Central memory CD8-positive, alpha-beta T cell (primary cell): ENCODE results near the gene LRPAP1.

Experiments used
- ATAC-seq: fragments of 150-1000 bp; cut with Tn5 transposase; replicated peaks from 2 replicates; pipeline ENCODE4 v1.10.0; 2022; ENCODE audit warnings: mild to moderate bottlenecking, moderate FRiP score, moderate number of reproducible peaks; ENCODE audit not compliant: poor library complexity, severe bottlenecking; ENCODE audit errors: extremely low read depth
- DNase-seq, 2 donors: peaks; one replicate each; pipeline ENCODE4 v3.0.0; 2021; ENCODE audit warnings: low spot score in 2 of 2
- H3K27ac Mint-ChIP-seq: one replicate; pipeline ENCODE4 v1.8.0; 2022; ENCODE audit warnings: low read depth, mild to moderate bottlenecking, moderate library complexity, mixed read lengths
- H3K27me3 Mint-ChIP-seq: one replicate; pipeline ENCODE4 v1.8.0; 2022; ENCODE audit warnings: mixed read lengths
- H3K36me3 Mint-ChIP-seq: one replicate; pipeline ENCODE4 v1.8.0; 2022; ENCODE audit warnings: mild to moderate bottlenecking, moderate library complexity, mixed read lengths; ENCODE audit not compliant: insufficient read depth
- H3K4me1 Mint-ChIP-seq: one replicate; pipeline ENCODE4 v1.8.0; 2022; ENCODE audit warnings: mixed read lengths
- H3K4me3 Mint-ChIP-seq: one replicate; pipeline ENCODE4 v1.8.0; 2022; ENCODE audit warnings: mild to moderate bottlenecking, moderate library complexity, mixed read lengths
- H3K9me3 Mint-ChIP-seq: one replicate; pipeline ENCODE4 v1.8.0; 2022; ENCODE audit warnings: mixed read lengths

LRPAP1 gene

DNA sequence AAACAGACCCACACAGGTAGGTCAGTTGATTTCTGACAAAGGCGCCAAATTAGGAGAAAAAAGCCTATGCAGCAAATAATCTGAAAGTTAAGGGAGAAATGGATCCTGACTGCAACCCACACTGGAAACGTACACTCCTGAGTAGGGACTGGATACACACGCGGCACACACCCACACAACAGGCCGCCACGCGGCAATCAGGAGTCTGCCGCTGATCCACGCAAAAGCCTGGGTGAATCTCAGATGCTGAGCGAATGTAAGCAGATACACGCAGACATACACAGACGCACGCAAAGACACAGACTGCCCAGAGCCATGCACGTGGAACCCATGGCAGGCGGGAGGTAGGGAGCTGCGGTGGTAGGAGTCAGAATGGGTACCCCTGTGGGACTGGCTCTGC is 21.7 kb downstream of the LRPAP1 start:
- peaks cover 7% of the 10 kb centered on the region for H3K4me1 Mint-ChIP-seq

DNA sequence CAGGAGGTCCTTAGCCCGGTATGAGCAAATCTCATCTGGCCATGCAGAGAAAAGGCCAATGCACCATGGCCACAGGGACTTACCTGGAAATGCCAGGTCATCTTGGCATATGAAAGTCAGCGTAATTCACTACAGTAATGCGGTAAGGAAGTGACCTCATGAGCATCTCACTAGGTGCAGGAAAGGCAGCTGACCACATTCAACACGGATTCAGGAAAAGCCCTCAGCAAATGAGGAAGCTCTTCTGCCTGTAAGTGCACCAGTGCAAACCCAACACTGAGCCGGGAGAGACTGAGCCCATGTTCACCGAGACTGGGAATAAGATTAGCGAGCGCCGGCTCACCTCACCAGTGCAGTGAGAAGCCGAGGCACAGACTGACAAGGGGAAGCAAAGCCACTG is 23.7 kb downstream of the LRPAP1 start:
- H3K4me3 Mint-ChIP-seq = no peak overlapping the region
- no peak overlapping the region for H3K27ac Mint-ChIP-seq
- DNase-seq (no peak), ATAC-seq (no peak)
- H3K27me3 Mint-ChIP-seq = no peaks in the 10 kb centered on the region
- H3K4me1 Mint-ChIP-seq = peaks cover 11% of the 10 kb centered on the region
- H3K9me3 Mint-ChIP-seq = no peaks in the 10 kb centered on the region
- peaks cover 47% of the 10 kb centered on the region for H3K36me3 Mint-ChIP-seq

More for the DNA sequence above, 21.7 kb downstream of the LRPAP1 start:
- Mint-ChIP-seq H3K4me3 (no peak overlapping the region), H3K9me3 (no peaks in the 10 kb centered on the region), H3K27me3 (no peaks in the 10 kb centered on the region), H3K36me3 (peaks cover 47% of the 10 kb centered on the region), H3K27ac (no peak overlapping the region)
- DNase-seq = no peak
- ATAC-seq = no peak

GRCh38 chr4:3505231-3505630 is 27.0 kb downstream of the LRPAP1 start:
- DNase-seq (no peak), ATAC-seq (no peak)
- no peaks in the 10 kb centered on the region for H3K27me3 Mint-ChIP-seq
- peaks cover 33% of the 10 kb centered on the region for H3K36me3 Mint-ChIP-seq
- no peaks in the 10 kb centered on the region for H3K9me3 Mint-ChIP-seq
- no peak overlapping the region for H3K27ac Mint-ChIP-seq
- no peak overlapping the region for H3K4me3 Mint-ChIP-seq
- H3K4me1 Mint-ChIP-seq = peaks cover 16% of the 10 kb centered on the region

- Mint-ChIP-seq H3K36me3 (peaks cover 30% of the 10 kb centered on the region), H3K4me3 (no peak overlapping the region), H3K9me3 (no peaks in the 10 kb centered on the region), H3K4me1 (peaks cover 10% of the 10 kb centered on the region), H3K27me3 (no peaks in the 10 kb centered on the region), H3K27ac (no peak overlapping the region)
- ATAC-seq (no peak), DNase-seq (no peak)
These were observed 29.0 kb downstream of the LRPAP1 start for GRCh38 chr4:3502941-3503936.

DNA sequence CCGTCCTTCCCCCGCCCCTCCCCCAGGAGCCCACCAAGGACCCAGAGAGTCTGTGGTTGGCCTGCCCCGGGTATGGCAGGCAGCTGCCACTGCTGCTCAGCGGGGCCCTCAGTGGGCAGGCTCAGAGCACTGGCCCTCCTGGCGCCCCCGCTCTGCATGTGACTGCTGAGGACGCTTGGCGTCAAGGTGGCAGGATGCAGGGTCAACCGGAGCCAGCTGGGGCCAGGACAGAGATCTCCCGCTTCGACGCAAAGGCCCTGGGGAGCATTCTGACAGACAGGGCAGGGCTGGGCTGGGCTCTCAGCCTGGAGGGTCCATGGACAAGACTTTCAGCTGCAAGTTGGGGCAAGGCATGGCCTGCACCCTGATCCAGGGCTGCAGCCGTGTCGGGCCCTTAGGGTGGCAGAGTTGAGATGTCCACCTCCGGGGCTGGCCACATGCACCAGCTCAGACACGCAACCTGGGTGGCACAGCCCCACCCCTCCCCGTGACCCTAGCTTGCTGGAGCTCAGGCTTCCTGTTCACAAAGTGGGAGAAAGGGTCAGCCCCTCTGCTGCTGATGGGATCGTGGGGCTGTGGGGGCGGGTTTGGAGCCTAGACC is 30.3 kb downstream of the LRPAP1 start:
- H3K27ac Mint-ChIP-seq = no peak overlapping the region
- no peak for DNase-seq
- H3K9me3 Mint-ChIP-seq = no peaks in the 10 kb centered on the region
- H3K4me3 Mint-ChIP-seq = no peak overlapping the region
- H3K36me3 Mint-ChIP-seq = peaks cover 23% of the 10 kb centered on the region
- no peaks in the 10 kb centered on the region for H3K27me3 Mint-ChIP-seq
- ATAC-seq = no peak
- peaks cover 12% of the 10 kb centered on the region for H3K4me1 Mint-ChIP-seq

GRCh38 chr4:3501126-3501824 is 30.9 kb downstream of the LRPAP1 start:
- peaks cover 15% of the 10 kb centered on the region for H3K4me1 Mint-ChIP-seq
- no peak overlapping the region for H3K4me3 Mint-ChIP-seq
- no peaks in the 10 kb centered on the region for H3K9me3 Mint-ChIP-seq
- H3K27me3 Mint-ChIP-seq = no peaks in the 10 kb centered on the region
- no peak for DNase-seq
- peaks cover 18% of the 10 kb centered on the region for H3K36me3 Mint-ChIP-seq
- ATAC-seq = no peak
- H3K27ac Mint-ChIP-seq = no peak overlapping the region

GRCh38 chr4:3500634-3501101 is 31.6 kb downstream of the LRPAP1 start:
- H3K27me3 Mint-ChIP-seq = no peaks in the 10 kb centered on the region
- no peak overlapping the region for H3K4me3 Mint-ChIP-seq
- peaks cover 13% of the 10 kb centered on the region for H3K36me3 Mint-ChIP-seq
- DNase-seq (no peak), ATAC-seq (no peak)
- peak overlapping the region; percentile 46 for H3K27ac Mint-ChIP-seq
- H3K9me3 Mint-ChIP-seq = no peaks in the 10 kb centered on the region
- peaks cover 15% of the 10 kb centered on the region for H3K4me1 Mint-ChIP-seq

DNA sequence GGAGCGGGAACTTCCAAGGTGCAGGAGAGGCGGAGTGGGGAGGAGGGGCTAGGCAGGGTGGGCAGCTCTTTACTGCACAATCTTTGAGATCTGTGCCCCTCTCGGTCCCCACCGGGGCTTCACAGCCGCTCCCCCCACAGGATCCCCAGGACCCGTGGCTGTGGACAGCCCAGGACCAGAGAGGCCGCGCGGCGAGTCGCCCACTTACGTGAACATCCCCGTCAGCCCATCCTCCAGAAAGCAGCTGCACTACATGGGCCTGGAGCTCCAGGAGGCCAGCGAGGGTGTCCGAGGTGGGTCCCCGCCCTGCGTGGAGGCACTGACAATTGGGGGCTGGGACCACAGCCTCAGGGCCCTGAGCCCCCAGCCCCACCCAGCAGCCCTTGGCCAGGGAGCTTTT is 32.1 kb downstream of the LRPAP1 start:
- no peaks in the 10 kb centered on the region for H3K9me3 Mint-ChIP-seq
- ATAC-seq = no peak
- no peak for DNase-seq
- no peak overlapping the region for H3K4me3 Mint-ChIP-seq
- H3K27ac Mint-ChIP-seq = peak overlapping the region; percentile 46
- H3K27me3 Mint-ChIP-seq = no peaks in the 10 kb centered on the region
- peaks cover 15% of the 10 kb centered on the region for H3K4me1 Mint-ChIP-seq
- peaks cover 9% of the 10 kb centered on the region for H3K36me3 Mint-ChIP-seq

DNA sequence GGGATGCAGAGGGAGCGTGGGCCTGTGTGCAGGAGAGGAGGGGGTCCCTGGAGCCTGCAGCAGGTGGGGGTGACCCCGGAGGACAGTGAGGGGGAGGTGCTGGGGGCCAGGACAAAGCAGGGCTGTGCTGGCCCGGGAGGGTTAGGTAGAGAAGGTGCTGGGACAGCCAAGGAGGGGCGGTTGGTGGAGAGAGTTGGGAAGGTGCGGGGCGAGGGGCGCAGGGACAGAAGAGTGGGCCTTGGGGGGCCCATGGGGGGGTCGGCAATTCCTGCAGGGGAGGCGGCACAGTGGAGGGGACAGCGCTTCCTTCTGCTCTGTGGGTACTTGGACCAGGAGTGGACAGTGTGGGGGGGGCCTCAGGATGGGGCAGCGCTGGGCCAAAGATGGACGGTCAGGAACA is 32.5 kb downstream of the LRPAP1 start:
- ATAC-seq = no peak

DNA sequence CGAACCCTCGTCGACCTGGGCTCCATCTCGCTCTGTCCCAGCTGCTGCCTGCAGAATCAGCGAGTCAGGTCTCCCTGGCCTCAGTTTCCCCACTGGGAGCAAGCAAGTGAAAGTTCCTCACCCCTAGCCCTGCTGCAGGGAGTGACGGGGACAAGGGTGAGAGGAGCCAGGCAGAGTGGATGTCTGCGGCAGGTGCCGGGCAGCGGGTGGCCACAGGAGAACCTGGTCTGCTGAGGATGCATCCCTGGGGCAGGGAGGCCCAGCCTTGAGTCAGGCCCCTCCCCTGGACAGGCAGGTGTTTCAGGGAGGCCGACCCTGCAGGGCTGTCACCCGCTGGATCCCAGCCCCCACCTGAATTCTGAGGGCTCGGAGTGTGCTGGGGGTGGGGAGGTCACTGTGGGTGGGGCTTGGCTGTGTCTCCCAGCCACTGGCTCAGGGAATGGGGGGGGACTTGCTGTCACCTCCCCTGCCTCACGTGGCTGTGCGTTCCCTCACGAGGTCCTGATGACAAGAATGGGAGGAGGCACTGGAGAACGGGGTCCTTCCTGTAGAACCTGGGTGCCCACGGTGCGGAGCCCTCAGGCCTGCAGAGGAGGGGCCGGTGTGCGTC is 33.2 kb downstream of the LRPAP1 start:
- DNase-seq (no peak), ATAC-seq (no peak)
- H3K4me3 Mint-ChIP-seq = no peak overlapping the region
- peaks cover 15% of the 10 kb centered on the region for H3K4me1 Mint-ChIP-seq
- no peaks in the 10 kb centered on the region for H3K27me3 Mint-ChIP-seq
- no peaks in the 10 kb centered on the region for H3K9me3 Mint-ChIP-seq
- no peak overlapping the region for H3K27ac Mint-ChIP-seq
- H3K36me3 Mint-ChIP-seq = peaks cover 6% of the 10 kb centered on the region

More for the DNA sequence above, 32.5 kb downstream of the LRPAP1 start:
- peaks cover 9% of the 10 kb centered on the region for H3K36me3 Mint-ChIP-seq
- H3K4me1 Mint-ChIP-seq = peaks cover 15% of the 10 kb centered on the region
- no peak for DNase-seq
- no peak overlapping the region for H3K4me3 Mint-ChIP-seq
- no peak overlapping the region for H3K27ac Mint-ChIP-seq
- H3K27me3 Mint-ChIP-seq = no peaks in the 10 kb centered on the region
- no peaks in the 10 kb centered on the region for H3K9me3 Mint-ChIP-seq

GRCh38 chr4:3498407-3498806 is 33.8 kb downstream of the LRPAP1 start:
- no peak overlapping the region for H3K4me3 Mint-ChIP-seq

More at GRCh38 chr4:3498407-3498806, 33.8 kb downstream of the LRPAP1 start:
- H3K36me3 Mint-ChIP-seq = peaks cover 5% of the 10 kb centered on the region
- no peak for DNase-seq
- H3K9me3 Mint-ChIP-seq = no peaks in the 10 kb centered on the region
- no peaks in the 10 kb centered on the region for H3K27me3 Mint-ChIP-seq
- ATAC-seq = no peak
- peaks cover 10% of the 10 kb centered on the region for H3K4me1 Mint-ChIP-seq
- no peak overlapping the region for H3K27ac Mint-ChIP-seq
